Measurements from ENCODE around the gene KLK8.

KLK8 gene

DNA sequence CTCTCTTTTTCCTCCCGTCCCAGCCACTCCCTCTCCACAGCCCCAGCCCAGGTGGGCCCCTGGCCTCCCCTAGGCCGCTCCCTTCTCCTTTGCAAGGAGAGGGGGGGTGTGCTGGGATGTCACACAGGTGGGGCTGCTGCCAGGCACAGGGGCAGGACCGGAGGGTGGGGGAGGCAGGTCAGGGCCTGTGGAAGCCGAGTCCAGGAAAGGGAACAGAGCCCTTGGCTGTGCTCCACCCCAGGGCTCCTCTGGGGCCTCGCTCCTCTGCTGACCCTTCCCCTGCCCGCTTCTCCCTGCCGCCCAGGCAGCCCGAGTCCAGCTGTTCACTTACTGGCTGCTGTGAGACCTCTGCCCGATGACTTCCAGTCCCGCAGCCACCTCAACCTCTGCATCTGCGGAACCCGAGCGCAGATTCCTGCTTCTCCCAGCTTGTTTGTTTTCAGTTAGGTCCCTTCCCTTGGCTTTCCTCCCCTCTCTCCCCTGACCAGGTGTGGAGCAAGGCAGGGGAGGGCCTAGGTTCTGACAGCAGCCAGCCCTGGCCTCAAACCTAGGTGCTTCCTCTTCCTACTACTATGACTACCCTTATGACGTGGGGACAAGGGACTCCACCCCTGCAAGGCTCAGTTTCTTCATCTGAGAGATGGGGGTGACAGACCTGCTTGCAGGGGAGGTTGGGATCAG, 25.9 kb upstream of the KLK8 start:
- no peak for DNase-seq (ENCODE audit: low spot score)
- TF ChIP-seq, protein P1, sequence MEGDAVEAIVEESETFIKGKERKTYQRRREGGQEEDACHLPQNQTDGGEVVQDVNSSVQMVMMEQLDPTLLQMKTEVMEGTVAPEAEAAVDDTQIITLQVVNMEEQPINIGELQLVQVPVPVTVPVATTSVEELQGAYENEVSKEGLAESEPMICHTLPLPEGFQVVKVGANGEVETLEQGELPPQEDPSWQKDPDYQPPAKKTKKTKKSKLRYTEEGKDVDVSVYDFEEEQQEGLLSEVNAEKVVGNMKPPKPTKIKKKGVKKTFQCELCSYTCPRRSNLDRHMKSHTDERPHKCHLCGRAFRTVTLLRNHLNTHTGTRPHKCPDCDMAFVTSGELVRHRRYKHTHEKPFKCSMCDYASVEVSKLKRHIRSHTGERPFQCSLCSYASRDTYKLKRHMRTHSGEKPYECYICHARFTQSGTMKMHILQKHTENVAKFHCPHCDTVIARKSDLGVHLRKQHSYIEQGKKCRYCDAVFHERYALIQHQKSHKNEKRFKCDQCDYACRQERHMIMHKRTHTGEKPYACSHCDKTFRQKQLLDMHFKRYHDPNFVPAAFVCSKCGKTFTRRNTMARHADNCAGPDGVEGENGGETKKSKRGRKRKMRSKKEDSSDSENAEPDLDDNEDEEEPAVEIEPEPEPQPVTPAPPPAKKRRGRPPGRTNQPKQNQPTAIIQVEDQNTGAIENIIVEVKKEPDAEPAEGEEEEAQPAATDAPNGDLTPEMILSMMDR (conservative IDR thresholded peaks at IDR 0.05; ENCODE audit: low read depth): no peak
- H3K27ac ChIP-seq: peak overlapping the region; percentile 18; the same call in 1 of the 2 replicates
- CTCF ChIA-PET: interaction anchor here (0.6 kb wide), 1 partner anchor 35 kb away, joined by 4 read pairs; no protein-coding TSS in a partner anchor
- POLR2A ChIA-PET (ENCODE audit: low non-redundant PET): no interaction called here

DNA sequence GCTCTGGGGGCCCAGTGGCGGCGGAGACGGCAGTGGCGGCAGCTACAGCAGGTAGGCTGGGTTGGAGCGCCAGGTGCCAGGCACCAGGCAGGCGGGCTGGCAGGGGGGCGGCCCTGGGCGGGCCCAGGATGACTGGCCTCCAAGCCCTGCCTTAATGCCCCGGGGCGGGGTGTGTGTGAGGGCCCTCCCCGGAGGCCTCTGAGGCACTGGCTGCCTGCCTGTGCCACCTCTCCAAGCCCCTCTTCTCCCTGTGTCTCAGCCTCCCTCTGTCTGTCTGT, 25.1 kb upstream of the KLK8 start, which contains the start of gene KLK11:
Gene KLK11 (minus strand): TSS at position 63 of the 278 bp plus-strand sequence. CDS start 985 bp downstream, outside the sequence.
- CTCF ChIA-PET: interaction anchor here (1.5 kb wide), 1 partner anchor 10 kb away, joined by 5 read pairs; no protein-coding TSS in a partner anchor
- TF ChIP-seq, protein P1 (conservative IDR thresholded peaks at IDR 0.05; ENCODE audit: low read depth): no peak
- DNase-seq (ENCODE audit: low spot score): no peak
- peak within 1 kb of the TSS; percentile 18; the same call in 1 of the 2 replicates for H3K27ac ChIP-seq
- POLR2A ChIA-PET (ENCODE audit: low non-redundant PET): no interaction called here

DNA sequence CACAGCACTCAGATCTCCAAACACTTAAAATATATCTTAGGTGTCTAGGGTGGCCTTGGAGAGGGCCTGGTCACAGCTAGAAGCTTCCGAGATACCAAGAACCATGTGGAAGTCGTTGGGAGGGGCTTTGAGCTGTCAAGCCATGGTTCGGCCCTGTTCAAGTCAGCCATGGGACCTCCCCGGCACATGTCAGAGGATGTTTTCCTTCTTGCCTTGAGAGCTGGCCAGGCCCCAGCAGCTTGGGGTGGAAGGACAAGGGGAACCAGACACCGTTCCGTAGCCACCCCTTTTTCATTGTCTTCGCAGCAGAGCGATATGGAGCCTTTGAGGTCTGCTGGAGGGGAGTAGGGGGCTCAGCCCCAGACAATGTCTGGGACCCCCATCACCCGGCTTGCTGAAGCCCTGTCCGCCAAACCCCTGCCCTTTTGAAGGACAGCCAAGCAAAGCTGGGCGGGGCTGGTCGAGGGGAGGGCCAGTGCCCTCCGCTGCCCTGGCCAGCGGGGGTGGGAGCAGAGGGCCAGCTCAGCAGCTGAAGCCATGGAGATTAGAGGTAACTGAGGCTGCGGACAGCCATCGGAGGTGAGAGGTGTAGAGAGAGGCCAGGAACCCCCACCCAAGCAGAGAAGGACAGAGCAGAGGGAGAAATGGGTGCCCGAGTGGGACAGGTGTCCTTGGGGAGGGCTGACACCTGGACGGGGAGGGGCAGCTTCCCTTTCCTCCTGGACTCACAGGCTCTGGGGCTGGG, 24.6 kb upstream of the KLK8 start:
- CTCF ChIA-PET: interaction anchor here (0.6 to 1.5 kb wide), 2 partner anchors 9 to 79 kb away, joined by 3 to 5 read pairs; no protein-coding TSS in a partner anchor
- peak overlapping the region; percentile 18; the same call in 1 of the 2 replicates for H3K27ac ChIP-seq
- TF ChIP-seq, protein P1 (conservative IDR thresholded peaks at IDR 0.05; ENCODE audit: low read depth): no peak
- POLR2A ChIA-PET (ENCODE audit: low non-redundant PET): no interaction called here
- no peak for DNase-seq (ENCODE audit: low spot score)

DNA sequence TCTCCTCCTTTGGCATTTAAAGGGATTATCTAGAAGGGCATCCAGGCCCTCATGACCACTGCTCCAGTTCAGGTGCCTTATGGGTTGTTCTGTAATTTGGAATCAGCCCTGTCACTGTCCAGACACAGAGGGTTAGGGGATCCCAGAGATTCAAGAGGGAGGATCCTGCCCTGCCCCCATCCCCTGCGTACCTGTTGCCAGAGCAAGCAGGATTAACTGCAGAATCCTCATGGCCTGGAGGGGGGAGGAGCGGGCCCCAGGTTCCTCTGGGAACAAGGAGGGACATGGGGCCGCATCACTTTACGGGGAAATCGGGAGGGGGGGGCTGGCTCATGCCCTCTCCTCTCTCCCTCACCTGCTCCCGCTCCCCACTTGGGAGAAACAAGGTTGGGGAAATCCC, 24.0 kb upstream of the KLK8 start:
- CTCF ChIA-PET: interaction anchor here (1.5 kb wide), 1 partner anchor 8 kb away, joined by 5 read pairs; no protein-coding TSS in a partner anchor
- POLR2A ChIA-PET (ENCODE audit: low non-redundant PET): no interaction called here
- no peak overlapping the region for H3K27ac ChIP-seq
- TF ChIP-seq, protein P1 (conservative IDR thresholded peaks at IDR 0.05; ENCODE audit: low read depth): no peak
- no peak for DNase-seq (ENCODE audit: low spot score)

DNA sequence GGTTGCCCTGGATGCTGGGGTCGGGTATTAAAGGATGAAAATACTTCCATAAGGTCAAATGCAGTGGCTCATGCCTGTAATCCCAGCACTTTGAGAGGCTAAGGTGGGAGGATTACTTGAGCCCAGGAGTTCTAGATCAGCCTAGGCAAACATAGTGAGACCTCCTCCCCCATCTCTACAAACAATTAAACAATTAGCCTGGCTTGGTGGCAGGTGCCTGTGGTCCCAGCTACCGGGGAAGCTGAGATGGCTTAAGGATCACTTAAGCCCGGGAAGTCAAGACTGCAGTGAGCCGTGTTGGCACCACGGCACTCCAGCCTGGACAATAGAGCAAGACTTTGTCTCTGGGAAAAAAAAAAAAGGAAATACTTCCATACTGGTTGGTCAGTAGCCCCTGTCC, 23.5 kb upstream of the KLK8 start:
- POLR2A ChIA-PET (ENCODE audit: low non-redundant PET): no interaction called here
- DNase-seq (ENCODE audit: low spot score): no peak
- CTCF ChIA-PET: no interaction called here
- no peak overlapping the region for H3K27ac ChIP-seq
- TF ChIP-seq, protein P1 (conservative IDR thresholded peaks at IDR 0.05; ENCODE audit: low read depth): no peak

DNA sequence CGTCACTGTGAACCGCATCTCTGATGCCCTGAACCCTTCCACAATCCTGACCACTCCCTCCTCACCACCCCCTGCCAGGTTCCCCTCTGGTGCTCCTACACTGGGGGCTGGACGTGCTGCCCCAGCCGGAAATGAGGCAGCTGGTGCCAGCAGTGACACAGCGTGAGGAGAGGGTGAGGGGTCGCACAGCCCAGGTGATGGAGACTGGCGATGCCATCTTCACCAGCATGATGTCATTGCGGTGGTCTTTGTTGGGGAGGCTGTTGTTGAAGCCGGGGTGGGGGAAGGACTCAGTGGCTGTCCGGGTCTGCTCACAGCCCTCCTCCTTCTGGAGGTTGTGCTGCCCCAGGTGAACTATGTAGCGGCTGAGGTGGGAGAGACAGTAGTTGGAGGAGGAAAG, 22.5 kb upstream of the KLK8 start:
- no peak for DNase-seq (ENCODE audit: low spot score)
- no peak overlapping the region for H3K27ac ChIP-seq
- TF ChIP-seq, protein P1 (conservative IDR thresholded peaks at IDR 0.05; ENCODE audit: low read depth): no peak
- ChIA-PET POLR2A (ENCODE audit: low non-redundant PET) (no interaction called here), CTCF (no interaction called here)
